T-helper 1 cell (primary cell): ENCODE measurements around the gene CHRNA7.

ENCODE experiments used
- DNase-seq, 5 donors: peaks; one replicate each; pipeline ENCODE4 v3.0.0-alpha.2; 2012 to 2020
- total RNA-seq, 4 donors: gene quantifications; one replicate each; lab custom pipeline; 2026; lab: John Stamatoyannopoulos, UW

Gene CHRNA7
- total RNA-seq, result 0 to 0.15 (median 0) reads per million in 4 donors

GRCh38 chr15:32029862-32030781, at the start of gene CHRNA7:
TSS of gene CHRNA7 (plus strand) at chr15:32030515. CDS start at chr15:32030595, 80 bp downstream.
- peak in 1 of 5 donors; percentile 6 for DNase-seq

GRCh38 chr15:31985607-31986006, 44.7 kb upstream of the CHRNA7 start:
- DNase-seq, result no peak

GRCh38 chr15:31993062-31993461, 37.3 kb upstream of the CHRNA7 start:
- no peak for DNase-seq

GRCh38 chr15:31997711-31998110, 32.6 kb upstream of the CHRNA7 start:
- DNase-seq, result no peak

- DNase-seq, result no peak
Measured at GRCh38 chr15:32003558-32003957, 26.8 kb upstream of the CHRNA7 start.

- DNase-seq, result no peak
Measured at GRCh38 chr15:32004249-32004648, 26.1 kb upstream of the CHRNA7 start.

- no peak for DNase-seq
Measured at GRCh38 chr15:32007355-32007960, 22.9 kb upstream of the CHRNA7 start.

- no peak for DNase-seq
Measured at GRCh38 chr15:32014953-32015352, 15.4 kb upstream of the CHRNA7 start.

- DNase-seq, result no peak
Measured at GRCh38 chr15:32020156-32020555, 10.2 kb upstream of the CHRNA7 start.

- no peak for DNase-seq
Measured at GRCh38 chr15:32028921-32029320, 1.4 kb upstream of the CHRNA7 start.

- no peak for DNase-seq
Measured at GRCh38 chr15:32029409-32029861, 880 bp upstream of the CHRNA7 start.

GRCh38 chr15:32030795-32031194, 480 bp downstream of the CHRNA7 start:
- no peak for DNase-seq

- no peak for DNase-seq
Measured at GRCh38 chr15:32033186-32033890, 3.0 kb downstream of the CHRNA7 start.

- DNase-seq, result no peak
Measured at GRCh38 chr15:32034106-32034505, 3.8 kb downstream of the CHRNA7 start.

- DNase-seq, result no peak
Measured at GRCh38 chr15:32035285-32035684, 5.0 kb downstream of the CHRNA7 start.

- no peak for DNase-seq
Measured at GRCh38 chr15:32036971-32037370, 6.7 kb downstream of the CHRNA7 start.

- no peak for DNase-seq
Measured at GRCh38 chr15:32041294-32041693, 11.0 kb downstream of the CHRNA7 start.

- no peak for DNase-seq
Measured at GRCh38 chr15:32042269-32042972, 12.1 kb downstream of the CHRNA7 start.

GRCh38 chr15:32053719-32054118, 23.4 kb downstream of the CHRNA7 start:
- no peak for DNase-seq

GRCh38 chr15:32057876-32058425, 27.6 kb downstream of the CHRNA7 start:
- no peak for DNase-seq

GRCh38 chr15:32060706-32061105, 30.4 kb downstream of the CHRNA7 start:
- no peak for DNase-seq

GRCh38 chr15:32067115-32067514, 36.8 kb downstream of the CHRNA7 start:
- DNase-seq, result no peak
